ENCODE measurements around the gene CLMN. TPM values are rescaled to one million over a fixed set of nuclear protein-coding genes. Genes with fewer than 3 reads are reported as not detected.

CLMN gene
- total RNA-seq, 6 experiments from 2014 or later: 0.02 TPM; not detected in 5

GRCh38 chr14:95151561-95151960 is 168.1 kb downstream of the CLMN start:
- Mint-ChIP-seq H3K27me3 (ENCODE audit: insufficient read depth) (no peaks in the 10 kb centered on the region), H3K9me3 (no peaks in the 10 kb centered on the region), H3K27ac (no peak overlapping the region), H3K36me3 (ENCODE audit: low read depth) (peaks cover 9% of the 10 kb centered on the region), H3K4me1 (ENCODE audit: low read depth) (peaks cover 74% of the 10 kb centered on the region), H3K4me3 (no peak overlapping the region)
- no peak for DNase-seq
- TF ChIP-seq CTCF (IDR thresholded peaks at IDR 0.05): no peak

DNA sequence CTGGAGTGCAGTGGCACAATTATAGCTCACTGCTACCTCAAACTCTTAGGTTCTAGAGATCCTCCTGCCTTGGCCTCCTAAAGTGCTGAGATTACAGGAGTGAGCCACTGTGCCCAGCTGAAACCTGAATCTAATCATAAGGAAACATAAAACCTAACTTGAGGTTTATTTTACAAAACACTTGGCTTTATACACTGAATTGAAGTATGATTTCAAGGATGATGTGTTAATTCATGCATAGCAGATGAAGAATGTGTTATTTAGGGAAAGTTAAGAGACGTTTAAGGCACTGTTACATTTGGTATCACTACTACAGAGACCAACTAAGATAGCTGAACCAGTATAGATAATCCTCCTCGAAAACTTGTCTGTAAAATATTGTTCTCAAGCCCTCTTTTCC is 168.8 kb downstream of the CLMN start:
- Mint-ChIP-seq H3K4me3 (no peak overlapping the region), H3K27ac (no peak overlapping the region), H3K27me3 (ENCODE audit: insufficient read depth) (no peaks in the 10 kb centered on the region), H3K36me3 (ENCODE audit: low read depth) (peaks cover 14% of the 10 kb centered on the region), H3K4me1 (ENCODE audit: low read depth) (peaks cover 70% of the 10 kb centered on the region), H3K9me3 (no peaks in the 10 kb centered on the region)
- DNase-seq: no peak
- TF ChIP-seq CTCF (IDR thresholded peaks at IDR 0.05): no peak

DNA sequence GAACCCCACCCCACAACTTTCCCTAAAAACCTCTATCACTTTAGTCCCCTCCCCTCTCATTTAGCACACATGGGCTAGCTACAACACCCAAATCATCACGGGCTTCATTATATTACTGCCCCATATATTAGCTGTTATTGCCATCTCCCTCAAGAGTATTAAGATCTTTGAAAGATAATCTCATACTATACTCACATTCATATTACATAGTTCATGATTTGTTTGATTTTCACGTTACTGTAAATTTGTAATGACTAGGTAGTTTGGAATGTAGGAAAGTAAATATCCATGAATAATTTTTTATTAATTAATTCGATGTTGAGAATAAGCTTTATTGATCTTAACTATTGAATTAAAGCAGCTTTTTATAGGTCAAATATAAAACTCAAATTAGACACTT is 170.3 kb downstream of the CLMN start:
- no peak for DNase-seq
- Mint-ChIP-seq H3K27me3 (ENCODE audit: insufficient read depth) (no peaks in the 10 kb centered on the region), H3K36me3 (ENCODE audit: low read depth) (peaks cover 25% of the 10 kb centered on the region), H3K4me3 (no peak overlapping the region), H3K27ac (no peak overlapping the region), H3K9me3 (no peaks in the 10 kb centered on the region), H3K4me1 (ENCODE audit: low read depth) (peaks cover 55% of the 10 kb centered on the region)
- no peak for TF ChIP-seq CTCF (IDR thresholded peaks at IDR 0.05)

DNA sequence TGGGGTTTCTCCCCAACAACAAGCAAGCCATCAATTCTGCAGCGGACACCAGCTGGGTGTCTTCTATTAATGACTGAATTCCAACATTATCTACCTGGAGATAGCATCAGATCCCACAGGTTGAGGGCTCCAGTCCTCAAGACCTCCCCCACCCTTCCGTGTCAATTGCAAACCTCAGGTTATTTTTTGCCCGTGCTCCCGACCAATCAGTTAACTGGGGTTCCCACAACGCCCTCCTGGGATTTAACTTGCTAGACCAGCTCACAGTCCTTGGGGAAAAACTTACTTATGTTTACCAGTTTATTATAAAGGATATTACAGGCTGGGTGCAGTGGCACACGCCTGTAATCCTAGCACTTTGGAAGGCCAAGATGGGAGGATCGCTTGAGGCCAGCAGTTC is 172.1 kb downstream of the CLMN start:
- no peak for DNase-seq
- H3K4me1 Mint-ChIP-seq (ENCODE audit: low read depth): peaks cover 41% of the 10 kb centered on the region
- H3K27me3 Mint-ChIP-seq (ENCODE audit: insufficient read depth): no peaks in the 10 kb centered on the region
- TF ChIP-seq CTCF (IDR thresholded peaks at IDR 0.05): no peak
- H3K27ac Mint-ChIP-seq: no peak overlapping the region
- H3K36me3 Mint-ChIP-seq (ENCODE audit: low read depth): peaks cover 25% of the 10 kb centered on the region
- H3K4me3 Mint-ChIP-seq: no peak overlapping the region
- H3K9me3 Mint-ChIP-seq: no peaks in the 10 kb centered on the region

GRCh38 chr14:95146079-95146771 is 173.5 kb downstream of the CLMN start:
- H3K4me1 Mint-ChIP-seq (ENCODE audit: low read depth): peaks cover 40% of the 10 kb centered on the region

More at GRCh38 chr14:95146079-95146771, 173.5 kb downstream of the CLMN start:
- Mint-ChIP-seq H3K36me3 (ENCODE audit: low read depth) (peaks cover 25% of the 10 kb centered on the region), H3K27me3 (ENCODE audit: insufficient read depth) (no peaks in the 10 kb centered on the region), H3K27ac (no peak overlapping the region), H3K9me3 (no peaks in the 10 kb centered on the region), H3K4me3 (no peak overlapping the region)
- TF ChIP-seq CTCF (IDR thresholded peaks at IDR 0.05): no peak
- DNase-seq: no peak
